ENCODE measurements around the gene DOCK4. TPM values are rescaled to one million over a fixed set of nuclear protein-coding genes. Genes with fewer than 3 reads are reported as not detected.

The DOCK4 gene
- polyA plus RNA-seq, 2 of the 4 experiments (the other 2 are of a cell fraction), result 13.7 to 15.7 TPM

- Histone ChIP-seq H3K4me3 (no peak overlapping the region), H3K4me2 (no peak overlapping the region), H3K27ac (no peak overlapping the region), H3K9me3 (0 out of 3 replicates have a peak, but pooled peaks cover 5% of the 10 kb centered on the region), H3K4me1 (0 out of 3 replicates have a peak, but pooled peaks cover 3% of the 10 kb centered on the region)
- TF ChIP-seq RAD21 (conservative IDR thresholded peaks at IDR 0.05 in 1 of 2, IDR thresholded peaks at IDR 0.05 in 1 of 2) (no peak), MAFK (IDR thresholded peaks at IDR 0.05; ENCODE audit: partially characterized antibody) (peak; percentile 34)
- no peak for DNase-seq (ENCODE audit: low read depth in 1 of 2, low spot score in 1 of 2)
- no peak for ATAC-seq
- POLR2A ChIA-PET, result no interaction called here
- no peak for FAIRE-seq
- CTCF ChIA-PET, result no interaction called here
Measured at GRCh38 chr7:111839261-111839660, 366.9 kb downstream of the DOCK4 start.

- ChIA-PET POLR2A (no interaction called here), CTCF (no interaction called here)
- Histone ChIP-seq H3K4me2 (no peak overlapping the region), H3K9me3 (0 out of 3 replicates have a peak, but pooled peaks cover 5% of the 10 kb centered on the region), H3K4me3 (no peak overlapping the region), H3K27ac (no peak overlapping the region), H3K4me1 (0 out of 3 replicates have a peak, but pooled peaks cover 5% of the 10 kb centered on the region)
- no peak for FAIRE-seq
- no peak for DNase-seq (ENCODE audit: low read depth in 1 of 2, low spot score in 1 of 2)
- no peak for ATAC-seq
- WGBS (ENCODE audit: missing lambda C conversion rate), result 19% methylated on average over 1 of the region's 1 CpG
- TF ChIP-seq HEYL (CRISPR knock-in tag; IDR thresholded peaks at IDR 0.05), result no peak
- TF ChIP-seq HMGXB4 (CRISPR knock-in tag; IDR thresholded peaks at IDR 0.05; ENCODE audit: borderline replicate concordance), result no peak
- TF ChIP-seq ELK1 (IDR thresholded peaks at IDR 0.05; ENCODE audit: low read depth, low read length), result no peak
- no peak for TF ChIP-seq SMC3 (IDR thresholded peaks at IDR 0.05)
- no peak for TF ChIP-seq BCL3 (IDR thresholded peaks at IDR 0.05)
- TF ChIP-seq PBX3 (IDR thresholded peaks at IDR 0.05), result no peak
- no peak for TF ChIP-seq POLR2AphosphoS2 (conservative IDR thresholded peaks at IDR 0.05; ENCODE audit: low read length)
- TF ChIP-seq JUNB (IDR thresholded peaks at IDR 0.05), result no peak
- TF ChIP-seq KDM5A (IDR thresholded peaks at IDR 0.05), result no peak
- no peak for TF ChIP-seq KDM1A (IDR thresholded peaks at IDR 0.05; ENCODE audit: low read depth)
- TF ChIP-seq MYC (IDR thresholded peaks at IDR 0.05; ENCODE audit: borderline replicate concordance, low read length), result no peak
- TF ChIP-seq ZFP36 (IDR thresholded peaks at IDR 0.05; ENCODE audit: borderline replicate concordance, partially characterized antibody), result no peak
Measured at GRCh38 chr7:111836592-111836991, 369.6 kb downstream of the DOCK4 start.

- Histone ChIP-seq H3K9me3 (0 out of 3 replicates have a peak, but pooled peaks cover 5% of the 10 kb centered on the region), H3K27ac (no peak overlapping the region), H3K4me1 (0 out of 3 replicates have a peak, but pooled peaks cover 5% of the 10 kb centered on the region), H3K4me2 (no peak overlapping the region), H3K4me3 (no peak overlapping the region)
- TF ChIP-seq ZNF302 (CRISPR knock-in tag; IDR thresholded peaks at IDR 0.05), result no peak
- ChIA-PET CTCF (interaction anchor here (1.9 kb wide), 1 partner anchor 72 kb away, joined by 7 read pairs; no protein-coding TSS in a partner anchor), POLR2A (no interaction called here)
- FAIRE-seq, result no peak
- DNase-seq (ENCODE audit: low read depth in 1 of 2, low spot score in 1 of 2), result no peak
- ATAC-seq, result no peak
Measured at GRCh38 chr7:111835066-111835465, 371.1 kb downstream of the DOCK4 start.
